Measurements from ENCODE around the gene B3GALT6.

B3GALT6 gene

DNA sequence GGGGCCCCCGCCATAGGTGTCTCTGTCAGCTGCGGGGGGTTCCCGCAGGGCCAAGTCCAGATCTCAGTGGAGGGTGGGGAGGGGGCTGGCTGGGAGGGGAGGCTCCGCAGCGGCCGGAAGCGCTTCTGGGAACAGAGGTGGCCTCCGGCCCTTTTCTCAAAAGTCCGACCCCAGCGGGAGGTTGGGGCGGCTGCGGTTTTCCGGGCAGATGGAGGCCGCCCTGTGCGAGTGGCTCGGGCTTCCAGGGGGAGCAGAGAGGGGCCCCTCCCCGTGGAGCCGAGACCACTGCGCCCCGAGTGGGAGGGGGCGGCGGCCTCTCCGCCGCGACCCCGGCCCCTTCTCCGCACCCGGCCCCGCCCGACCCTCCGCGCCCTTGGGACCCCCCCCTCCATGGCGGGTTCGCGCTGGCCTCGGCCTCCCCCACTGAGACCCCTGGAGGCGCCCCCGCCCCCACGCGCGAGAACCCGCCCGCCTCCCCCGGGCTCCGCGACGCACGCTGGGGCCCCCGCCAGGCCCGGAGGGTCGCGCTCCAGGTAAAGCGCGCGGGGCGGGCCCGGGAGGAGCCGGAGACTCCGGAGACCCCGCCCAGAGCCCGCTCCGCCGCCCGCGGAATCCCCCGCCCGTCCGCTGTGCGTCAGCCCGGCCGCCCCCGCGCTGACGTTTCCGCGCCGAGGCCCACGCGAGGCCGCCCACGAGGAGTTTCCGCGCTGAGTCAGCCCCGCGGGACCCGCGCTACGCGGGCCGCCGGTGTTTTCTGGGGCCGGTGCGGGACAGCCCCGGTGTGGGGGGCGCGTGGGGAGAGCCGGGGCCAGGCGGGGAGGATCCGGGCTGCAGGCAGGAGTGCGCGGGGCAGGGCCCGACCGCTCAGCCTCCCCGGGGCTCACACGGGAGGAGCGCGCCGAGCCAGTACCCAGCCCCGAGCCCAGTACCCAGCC is 30.9 kb upstream of the B3GALT6 start:
- TF ChIP-seq, protein P1, sequence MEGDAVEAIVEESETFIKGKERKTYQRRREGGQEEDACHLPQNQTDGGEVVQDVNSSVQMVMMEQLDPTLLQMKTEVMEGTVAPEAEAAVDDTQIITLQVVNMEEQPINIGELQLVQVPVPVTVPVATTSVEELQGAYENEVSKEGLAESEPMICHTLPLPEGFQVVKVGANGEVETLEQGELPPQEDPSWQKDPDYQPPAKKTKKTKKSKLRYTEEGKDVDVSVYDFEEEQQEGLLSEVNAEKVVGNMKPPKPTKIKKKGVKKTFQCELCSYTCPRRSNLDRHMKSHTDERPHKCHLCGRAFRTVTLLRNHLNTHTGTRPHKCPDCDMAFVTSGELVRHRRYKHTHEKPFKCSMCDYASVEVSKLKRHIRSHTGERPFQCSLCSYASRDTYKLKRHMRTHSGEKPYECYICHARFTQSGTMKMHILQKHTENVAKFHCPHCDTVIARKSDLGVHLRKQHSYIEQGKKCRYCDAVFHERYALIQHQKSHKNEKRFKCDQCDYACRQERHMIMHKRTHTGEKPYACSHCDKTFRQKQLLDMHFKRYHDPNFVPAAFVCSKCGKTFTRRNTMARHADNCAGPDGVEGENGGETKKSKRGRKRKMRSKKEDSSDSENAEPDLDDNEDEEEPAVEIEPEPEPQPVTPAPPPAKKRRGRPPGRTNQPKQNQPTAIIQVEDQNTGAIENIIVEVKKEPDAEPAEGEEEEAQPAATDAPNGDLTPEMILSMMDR (IDR thresholded peaks at IDR 0.05; ENCODE audit: insufficient read depth, low read length, poor library complexity, severe bottlenecking): no peak
- Histone ChIP-seq H3K27me3 (replicated peaks; ENCODE audit: control insufficient read depth, insufficient read depth, low read length) (no peaks in the 10 kb centered on the region; the same call in 1 of the 2 replicates), H3K4me3 (replicated peaks; ENCODE audit: low read depth, low read length) (peak overlapping the region; percentile 35), H3K36me3 (ENCODE audit: control insufficient read depth, insufficient read depth, low read length) (no peaks in the 10 kb centered on the region)
- DNase-seq (ENCODE audit: extremely low read depth, insufficient read length): peak; percentile 74

GRCh38 chr1:1202831-1203560 is 29.0 kb upstream of the B3GALT6 start:
- no peaks in the 10 kb centered on the region; the same call in 1 of the 2 replicates for H3K27me3 ChIP-seq (replicated peaks; ENCODE audit: control insufficient read depth, insufficient read depth, low read length)
- H3K36me3 ChIP-seq (ENCODE audit: control insufficient read depth, insufficient read depth, low read length): no peaks in the 10 kb centered on the region
- H3K4me3 ChIP-seq (replicated peaks; ENCODE audit: low read depth, low read length): no peak overlapping the region
- DNase-seq (ENCODE audit: extremely low read depth, insufficient read length): peak; percentile 15
- TF ChIP-seq, protein P1 (IDR thresholded peaks at IDR 0.05; ENCODE audit: insufficient read depth, low read length, poor library complexity, severe bottlenecking): no peak

DNA sequence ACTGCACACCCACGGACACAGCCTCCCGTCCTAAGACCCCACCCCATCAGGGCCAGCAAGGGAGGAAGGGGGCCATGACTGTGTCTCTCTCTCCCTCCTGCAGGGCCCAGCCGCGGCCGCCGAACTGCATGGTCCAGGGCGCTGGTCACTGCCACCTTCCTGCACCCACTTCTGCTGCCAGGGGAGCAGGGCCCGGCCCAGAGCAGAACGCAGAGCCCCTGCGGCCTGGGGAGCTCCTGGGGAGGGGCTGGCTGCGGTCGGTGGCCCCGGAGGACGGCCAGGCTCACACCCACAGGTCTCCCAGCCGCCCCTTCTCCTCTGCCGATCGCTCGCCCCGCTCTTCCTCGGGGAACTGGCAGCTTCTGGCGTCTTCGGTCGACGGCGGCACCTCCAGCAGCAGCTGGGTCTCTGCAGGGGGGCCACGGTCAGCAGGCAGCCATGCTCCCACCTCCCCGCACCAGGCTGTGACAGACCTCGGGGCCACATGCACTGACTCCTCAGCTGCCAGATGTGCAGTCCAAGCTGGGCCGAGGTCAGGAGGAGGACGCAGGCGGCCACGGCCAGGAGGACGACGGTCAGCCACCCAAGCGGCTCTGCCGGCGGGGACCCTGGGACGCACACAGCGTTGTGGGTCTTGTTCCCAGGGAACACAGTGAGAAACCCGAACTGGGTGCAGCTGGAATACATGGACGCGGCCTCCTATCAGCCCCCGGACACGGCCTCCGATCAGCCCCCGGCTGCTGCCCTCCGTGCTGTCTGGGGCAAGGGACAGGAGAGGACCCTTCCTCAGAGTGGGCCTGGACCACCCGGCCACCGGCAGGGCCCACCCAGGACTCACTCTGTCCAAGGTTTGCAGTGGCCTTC is 28.2 kb upstream of the B3GALT6 start:
- TF ChIP-seq, protein P1 (IDR thresholded peaks at IDR 0.05; ENCODE audit: insufficient read depth, low read length, poor library complexity, severe bottlenecking): no peak
- Histone ChIP-seq H3K36me3 (ENCODE audit: control insufficient read depth, insufficient read depth, low read length) (no peaks in the 10 kb centered on the region), H3K4me3 (replicated peaks; ENCODE audit: low read depth, low read length) (no peak overlapping the region), H3K27me3 (replicated peaks; ENCODE audit: control insufficient read depth, insufficient read depth, low read length) (no peaks in the 10 kb centered on the region; the same call in 1 of the 2 replicates)
- peak; percentile 15 for DNase-seq (ENCODE audit: extremely low read depth, insufficient read length)

- H3K36me3 ChIP-seq (ENCODE audit: control insufficient read depth, insufficient read depth, low read length): no peaks in the 10 kb centered on the region
- no peaks in the 10 kb centered on the region; the same call in 1 of the 2 replicates for H3K27me3 ChIP-seq (replicated peaks; ENCODE audit: control insufficient read depth, insufficient read depth, low read length)
- H3K4me3 ChIP-seq (replicated peaks; ENCODE audit: low read depth, low read length): no peak overlapping the region
- TF ChIP-seq, protein P1 (IDR thresholded peaks at IDR 0.05; ENCODE audit: insufficient read depth, low read length, poor library complexity, severe bottlenecking): no peak
- peak; percentile 7 for DNase-seq (ENCODE audit: extremely low read depth, insufficient read length)
Measured at GRCh38 chr1:1204425-1204920, 27.6 kb upstream of the B3GALT6 start.

All from GM06990 (cell line).